MM.1S (cell line): ENCODE data around the gene SP6.

Source experiments
- CTCF ChIP-seq: fragments of 300-600 bp; sonication (generic); IDR thresholded peaks from 2 replicates; pipeline ENCODE4 v1.5.1; 2016; ENCODE audit warnings: antibody characterized with exemption, low read length, mixed read lengths
- EZH2 ChIP-seq: fragments of 300-600 bp; sonication (generic); optimal IDR thresholded peaks from 2 replicates; pipeline ENCODE3; 2017; ENCODE audit warnings: low read depth, mild to moderate bottlenecking, antibody characterized with exemption, low read length, mixed read lengths
- EZH2phosphoT487 ChIP-seq: fragments of 300-600 bp; sonication (generic); IDR thresholded peaks from 2 replicates; pipeline ENCODE4 v1.6.1; 2018; ENCODE audit warnings: antibody characterized with exemption, low read length

- TF ChIP-seq EZH2, result no peak
- no peak for TF ChIP-seq CTCF
- no peak for TF ChIP-seq EZH2phosphoT487
These were observed 32.0 kb upstream of the SP6 start for GRCh38 chr17:47882695-47883588.
